Thoracic aorta (tissue), 2 donors: Measurements from ENCODE around the gene PDZD7. TPM values are rescaled to one million over a fixed set of nuclear protein-coding genes. Genes with fewer than 3 reads are reported as not detected.

ENCODE experiments used
- ATAC-seq: fragments of 150-250 bp; one replicate; pipeline ENCODE4 v1.8.0; 2017; ENCODE audit warnings: low read depth; ENCODE audit not compliant: insufficient number of reproducible peaks, low FRiP score
- DNase-seq: peaks from one replicate; pipeline ENCODE4 v3.0.0-alpha.2; 2020; ENCODE audit warnings: low spot score
- H3K27ac ChIP-seq, 2 donors: fragments of 200-600 bp; sonication (generic); 1 replicate in 1 of 2; 2 replicates in 1 of 2; pipeline ENCODE4 v1.5.1; 2016; ENCODE audit warnings: mild to moderate bottlenecking in 2 of 2, moderate library complexity in 2 of 2
- H3K27me3 ChIP-seq: fragments of 200-600 bp; sonication (generic); replicated peaks from 2 replicates; pipeline ENCODE4 v1.6.0; 2016; ENCODE audit warnings: mild to moderate bottlenecking; ENCODE audit not compliant: insufficient read depth
- H3K36me3 ChIP-seq: fragments of 200-600 bp; sonication (generic); one replicate; pipeline ENCODE4 v1.5.1; 2016
- H3K4me1 ChIP-seq, 2 donors: fragments of 200-600 bp; sonication (generic); 1 replicate in 1 of 2; 2 replicates in 1 of 2; pipeline versions ENCODE4 v1.5.1 to v1.6.0; 2016; ENCODE audit warnings: low read depth in 2 of 2, mild to moderate bottlenecking in 1 of 2; ENCODE audit not compliant: control insufficient read depth in 1 of 2
- H3K4me3 ChIP-seq: fragments of 200-600 bp; sonication (generic); 2 replicates; pipeline ENCODE4 v1.5.1; 2016; ENCODE audit warnings: mild to moderate bottlenecking
- H3K9me3 ChIP-seq: fragments of 200-600 bp; sonication (generic); 2 replicates; pipeline ENCODE4 v1.5.1; 2016
- CTCF ChIP-seq: fragments of 200-600 bp; sonication (generic); IDR thresholded peaks from one replicate; pipeline ENCODE4 v1.5.1; 2019; ENCODE audit warnings: antibody characterized with exemption
- total RNA-seq, 2 donors: library from RNA; depleted of rRNA; stranded (reverse); fragments of >200 nt; gene quantifications; one replicate each; pipeline versions ENCODE4 v1.1.0 to v1.2.3, GENCODE V29; 2016

The PDZD7 gene
- total RNA-seq, 2 donors from 2014 or later, result 0.14 to 1.1 TPM

- Histone ChIP-seq H3K27ac (no peak overlapping the region), H3K4me3 (no peak overlapping the region), H3K9me3 (no peaks in the 10 kb centered on the region), H3K27me3 (no peaks in the 10 kb centered on the region), H3K36me3 (no peaks in the 10 kb centered on the region), H3K4me1 (peaks cover 8 to 15% of the 10 kb centered on the region in 2 donors)
- no peak for TF ChIP-seq CTCF
- DNase-seq (no peak), ATAC-seq (no peak)
These were observed 58.6 kb downstream of the PDZD7 start for GRCh38 chr10:100972115-100972903.

- no peak overlapping the region for H3K27ac ChIP-seq
- H3K4me1 ChIP-seq, result peaks cover 8 to 15% of the 10 kb centered on the region in 2 donors
- no peak overlapping the region for H3K4me3 ChIP-seq
- ATAC-seq, result no peak
- H3K27me3 ChIP-seq, result no peaks in the 10 kb centered on the region
- no peak for DNase-seq
- no peaks in the 10 kb centered on the region for H3K9me3 ChIP-seq
- TF ChIP-seq CTCF, result no peak
- H3K36me3 ChIP-seq, result no peaks in the 10 kb centered on the region
These were observed 59.8 kb downstream of the PDZD7 start for GRCh38 chr10:100970914-100971811.

GRCh38 chr10:100970076-100970913 is 60.6 kb downstream of the PDZD7 start:
- Histone ChIP-seq H3K27ac (no peak overlapping the region), H3K4me3 (peak overlapping the region; percentile 81), H3K4me1 (peaks cover 8 to 15% of the 10 kb centered on the region in 2 donors), H3K27me3 (no peaks in the 10 kb centered on the region), H3K36me3 (no peaks in the 10 kb centered on the region), H3K9me3 (no peaks in the 10 kb centered on the region)
- DNase-seq (no peak), ATAC-seq (no peak)
- TF ChIP-seq CTCF, result no peak

- Histone ChIP-seq H3K27ac (no peak within 1 kb of the TSS), H3K4me1 (peaks cover 8 to 15% of the 10 kb centered on the region in 2 donors), H3K4me3 (peak within 1 kb of the TSS; percentile 81), H3K9me3 (no peaks in the 10 kb centered on the region), H3K36me3 (no peaks in the 10 kb centered on the region), H3K27me3 (no peaks in the 10 kb centered on the region)
- ATAC-seq (no peak), DNase-seq (no peak)
- TF ChIP-seq CTCF, result peak; percentile 85
These were observed 61.5 kb downstream of the PDZD7 start, which contains the start of gene SEMA4G for GRCh38 chr10:100969187-100970075. Gene SEMA4G, plus strand, starts transcription at chr10:100969504. Its CDS starts 3,409 bp downstream, at chr10:100972913.
